Keratinocyte (primary cell): ENCODE measurements around the gene AP5Z1. TPM values are rescaled to one million over a fixed set of nuclear protein-coding genes. Genes with fewer than 3 reads are reported as not detected.

ENCODE experiments used
- DNase-seq: peaks from one replicate; pipeline ENCODE4 v3.0.0-alpha.2; 2011; ENCODE audit warnings: low read depth, missing footprints, low spot score
- FAIRE-seq: peaks from 2 replicates; lab custom pipeline; 2011; peaks lifted over from hg19 to GRCh38; lab: Jason Lieb, UNC
- H2AFZ ChIP-seq: 2 replicates; pipeline ENCODE4 v1.6.0; 2012; ENCODE audit warnings: low read length, control low read depth, inconsistent platforms; ENCODE audit not compliant: control insufficient read depth
- H3K27ac ChIP-seq: 2 replicates; pipeline ENCODE4 v1.5.1; 2011; ENCODE audit warnings: low read length; ENCODE audit not compliant: control insufficient read depth, insufficient read depth
- H3K27me3 ChIP-seq: 3 replicates; pipeline ENCODE4 v1.6.0; 2011; ENCODE audit warnings: low read length; ENCODE audit not compliant: control insufficient read depth, insufficient read depth; ENCODE audit errors: extremely low read depth
- H3K36me3 ChIP-seq, 2 experiments: 2 replicates in 1 of 2; 3 replicates in 1 of 2; pipeline ENCODE4 v1.5.1; 2011; ENCODE audit warnings: low read length in 2 of 2, mild to moderate bottlenecking in 1 of 2; ENCODE audit not compliant: control insufficient read depth in 2 of 2, insufficient read depth in 2 of 2; ENCODE audit errors: extremely low read depth in 1 of 2
- H3K4me1 ChIP-seq: 3 replicates; pipeline ENCODE4 v1.5.1; 2011; ENCODE audit warnings: low read length; ENCODE audit not compliant: control insufficient read depth, insufficient read depth; ENCODE audit errors: extremely low read depth
- H3K4me2 ChIP-seq: 3 replicates; pipeline ENCODE4 v1.6.0; 2011; ENCODE audit warnings: low read depth, low read length; ENCODE audit not compliant: control insufficient read depth, insufficient read depth; ENCODE audit errors: extremely low read depth
- H3K4me3 ChIP-seq, 3 experiments: fragments of 200-600 bp in 1 of 3; sonication (generic) in 1 of 3; 2 replicates in 2 of 3; 3 replicates in 1 of 3; pipeline ENCODE4 v1.5.1; 2011 to 2016; ENCODE audit warnings: low read length in 3 of 3, mild to moderate bottlenecking in 3 of 3, control low read depth in 2 of 3, inconsistent platforms in 1 of 3, low read depth in 1 of 3, mixed read lengths in 1 of 3, mixed run types in 1 of 3, moderate library complexity in 1 of 3; ENCODE audit not compliant: control insufficient read depth in 2 of 3, insufficient read depth in 2 of 3; ENCODE audit errors: extremely low read depth in 1 of 3
- H3K79me2 ChIP-seq: 2 replicates; pipeline ENCODE4 v1.6.0; 2012; ENCODE audit warnings: low read length; ENCODE audit not compliant: control insufficient read depth, insufficient read depth
- H3K9ac ChIP-seq: 3 replicates; pipeline ENCODE4 v1.6.0; 2011; ENCODE audit warnings: low read length; ENCODE audit not compliant: control insufficient read depth, insufficient read depth; ENCODE audit errors: extremely low read depth
- H3K9me1 ChIP-seq: 3 replicates; pipeline ENCODE4 v1.6.0; 2011; ENCODE audit warnings: low read length; ENCODE audit not compliant: control insufficient read depth, insufficient read depth; ENCODE audit errors: extremely low read depth
- H3K9me3 ChIP-seq: 2 replicates; pipeline ENCODE4 v1.5.1; 2012; ENCODE audit warnings: low read depth, low read length; ENCODE audit not compliant: control insufficient read depth
- H4K20me1 ChIP-seq: 3 replicates; pipeline ENCODE4 v1.6.0; 2011; ENCODE audit warnings: low read length; ENCODE audit not compliant: control insufficient read depth, insufficient read depth; ENCODE audit errors: extremely low read depth
- CTCF ChIP-seq, 3 experiments: IDR thresholded peaks in 1 of 3; conservative IDR thresholded peaks in 1 of 3; optimal IDR thresholded peaks in 1 of 3; 2 replicates in 2 of 3; 3 replicates in 1 of 3; pipeline versions ENCODE3 to v1.5.1; 2011; ENCODE audit warnings: low read length in 3 of 3, mild to moderate bottlenecking in 3 of 3, moderate library complexity in 2 of 3, control low read depth in 1 of 3, inconsistent platforms in 1 of 3; ENCODE audit not compliant: insufficient read depth in 2 of 3; ENCODE audit errors: extremely low read depth in 1 of 3
- EZH2 ChIP-seq: IDR thresholded peaks from one replicate; pipeline ENCODE4 v1.6.1; 2012; ENCODE audit warnings: inconsistent platforms, mild to moderate bottlenecking, low read length, moderate library complexity
- dilution Hi-C: fragments of 300-500 bp; cut with MboI; formaldehyde crosslinking; loops from one replicate; pipeline ENCODE4 v1.7.0; 2020; ENCODE audit warnings: low sequenced_read_pairs; ENCODE audit not compliant: extremely low pct_ligation_motif_present
- polyA plus RNA-seq, 5 experiments: library from polyadenylated mRNA; depleted of rRNA in 3 of 5; stranded (reverse) in 3 of 5; stranded (forward) in 1 of 5; unstranded in 1 of 5; fragments of >200 nt; gene quantifications; 1 replicate in 1 of 5; 2 replicates in 3 of 5; 3 replicates in 1 of 5; pipeline versions ENCODE4 v1.2.1 to v1.2.3, GENCODE V29; 2011 to 2012; ENCODE audit warnings: missing spikeins in 2 of 5, low read depth in 1 of 5, low replicate concordance in 1 of 5

The AP5Z1 gene
- polyA plus RNA-seq, 1 donor (not counting 4 experiments of a cell fraction or from before 2014, with no cell fraction given): 12.6 TPM

DNA sequence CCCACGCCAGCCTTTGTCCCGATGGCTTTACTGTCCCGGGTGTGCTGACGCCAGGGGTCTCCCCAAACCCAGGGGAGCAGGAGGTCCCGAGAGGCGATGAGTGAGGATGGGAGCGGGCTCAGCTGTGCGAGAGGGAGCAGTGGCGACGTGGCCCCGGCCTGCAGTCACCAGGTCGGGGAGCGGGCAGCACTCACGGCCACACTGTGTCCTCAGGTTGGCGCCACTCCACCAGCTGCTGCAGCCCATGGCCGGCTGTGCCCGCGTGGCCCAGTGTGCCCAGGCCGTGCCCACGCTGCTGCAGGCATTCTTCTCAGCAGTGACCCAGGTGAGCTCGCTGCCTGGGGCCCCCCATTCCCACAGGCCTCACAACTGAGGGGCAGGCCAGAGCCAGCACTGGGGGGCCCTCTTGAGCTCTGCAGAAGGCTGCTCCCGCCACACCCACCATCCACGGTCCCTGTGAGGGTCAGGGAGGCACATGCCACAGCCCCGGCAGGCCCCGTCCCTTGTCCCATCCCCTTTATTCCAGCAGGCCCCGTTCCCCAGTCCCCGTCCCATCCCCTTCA lies 13.3 kb downstream of the AP5Z1 start:
- TF ChIP-seq EZH2: no peak
- TF ChIP-seq CTCF (optimal IDR thresholded peaks at IDR 0.05 in 1 of 3, IDR thresholded peaks at IDR 0.05 in 1 of 3, conservative IDR thresholded peaks at IDR 0.05 in 1 of 3; ENCODE audit: extremely low read depth in 1 of 3, insufficient read depth in 2 of 3, low read length in 3 of 3): no peak
- no peak for FAIRE-seq
- peaks cover 27 to 50% of the 10 kb centered on the region in 2 experiments for H3K36me3 ChIP-seq

DNA sequence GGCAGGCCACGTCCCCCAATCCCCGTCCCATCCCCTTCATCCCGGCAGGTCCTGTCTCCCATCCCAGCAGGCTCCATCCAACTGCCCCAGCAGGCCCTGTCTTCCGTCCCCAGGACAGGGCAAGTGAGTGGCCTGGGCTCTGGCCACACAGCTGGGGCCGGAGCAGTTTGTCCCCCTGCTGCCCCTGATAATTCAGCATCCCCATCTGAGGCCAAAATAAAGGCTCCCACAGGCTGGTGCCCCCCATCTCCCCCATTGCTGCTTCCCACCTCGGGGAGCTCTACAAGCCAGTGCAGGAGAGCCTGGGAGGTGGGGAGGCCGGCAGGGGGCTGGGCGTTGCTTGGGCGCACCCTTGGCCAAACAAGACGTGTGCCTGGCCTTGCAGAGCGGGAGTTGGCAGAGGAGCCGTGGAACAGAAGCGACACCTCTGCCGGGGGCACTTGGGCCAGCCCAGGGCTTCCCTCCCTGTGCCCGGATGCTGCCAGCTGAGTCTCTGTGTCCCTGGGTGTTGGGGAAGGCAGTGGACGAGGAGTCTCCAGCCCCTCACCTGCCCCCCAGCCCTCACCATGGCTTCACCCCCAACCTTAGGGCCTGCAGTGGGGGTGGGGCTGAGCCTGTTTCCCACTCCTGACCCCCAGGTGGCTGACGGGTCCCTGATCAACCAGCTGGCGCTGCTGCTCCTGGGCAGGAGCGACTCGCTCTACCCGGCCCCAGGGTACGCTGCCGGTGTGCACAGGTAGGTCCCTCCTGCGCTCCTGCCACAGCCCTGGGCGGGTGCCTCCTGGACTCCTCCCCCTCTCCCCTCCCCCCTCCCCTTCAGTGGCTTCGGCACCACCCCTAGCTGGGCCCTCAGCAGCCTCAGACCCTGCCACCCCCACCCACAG lies 14.0 kb downstream of the AP5Z1 start:
- H3K4me2 ChIP-seq: no peak overlapping the region
- H3K4me1 ChIP-seq: no peaks in the 10 kb centered on the region
- H3K4me3 ChIP-seq: no peak overlapping the region
- no peak overlapping the region for H3K27ac ChIP-seq
- peaks cover 20 to 45% of the 10 kb centered on the region in 2 experiments for H3K36me3 ChIP-seq
- H3K9me1 ChIP-seq: no peaks in the 10 kb centered on the region
- no peaks in the 10 kb centered on the region for H3K27me3 ChIP-seq
- H2AFZ ChIP-seq: no peak overlapping the region
- H4K20me1 ChIP-seq: no peaks in the 10 kb centered on the region
- FAIRE-seq: no peak
- no peak overlapping the region for H3K9ac ChIP-seq
- DNase-seq: no peak
- H3K9me3 ChIP-seq: no peaks in the 10 kb centered on the region
- no peak for TF ChIP-seq CTCF (optimal IDR thresholded peaks at IDR 0.05 in 1 of 3, IDR thresholded peaks at IDR 0.05 in 1 of 3, conservative IDR thresholded peaks at IDR 0.05 in 1 of 3; ENCODE audit: extremely low read depth in 1 of 3, insufficient read depth in 2 of 3, low read length in 3 of 3)
- TF ChIP-seq EZH2: no peak
- dilution Hi-C loops: no loop called here
- no peaks in the 10 kb centered on the region for H3K79me2 ChIP-seq

More for the DNA sequence above, 13.3 kb downstream of the AP5Z1 start:
- Histone ChIP-seq H3K27ac (no peak overlapping the region), H3K9ac (no peak overlapping the region), H3K9me1 (no peaks in the 10 kb centered on the region), H3K4me3 (no peak overlapping the region), H3K4me2 (no peak overlapping the region), H3K27me3 (no peaks in the 10 kb centered on the region), H3K9me3 (no peaks in the 10 kb centered on the region), H4K20me1 (no peaks in the 10 kb centered on the region), H3K4me1 (no peaks in the 10 kb centered on the region), H2AFZ (no peak overlapping the region), H3K79me2 (peaks cover under 1% of the 10 kb centered on the region)
- dilution Hi-C loops: no loop called here
- DNase-seq: no peak
